ENCODE data around the gene NFATC1.

Gene NFATC1

GRCh38 chr18:79521416-79522205, 125.9 kb downstream of the NFATC1 start:
- Histone ChIP-seq H3K36me3 (ENCODE audit: control insufficient read depth, insufficient read depth, low read length) (no peaks in the 10 kb centered on the region), H3K9ac (ENCODE audit: low read length) (no peak overlapping the region), H3K9me3 (ENCODE audit: control insufficient read depth, low read length) (no peaks in the 10 kb centered on the region), H3K4me1 (ENCODE audit: control insufficient read depth, insufficient read depth, low read length) (peaks cover 7% of the 10 kb centered on the region), H3K4me3 (ENCODE audit: low read length) (no peak overlapping the region), H3K27me3 (ENCODE audit: control insufficient read depth, insufficient read depth, low read length) (no peaks in the 10 kb centered on the region)

GRCh38 chr18:79522451-79523205, 126.9 kb downstream of the NFATC1 start:
- Histone ChIP-seq H3K27me3 (ENCODE audit: control insufficient read depth, insufficient read depth, low read length) (no peaks in the 10 kb centered on the region), H3K4me1 (ENCODE audit: control insufficient read depth, insufficient read depth, low read length) (peaks cover 7% of the 10 kb centered on the region), H3K9ac (ENCODE audit: low read length) (no peak overlapping the region), H3K4me3 (ENCODE audit: low read length) (no peak overlapping the region), H3K36me3 (ENCODE audit: control insufficient read depth, insufficient read depth, low read length) (no peaks in the 10 kb centered on the region), H3K9me3 (ENCODE audit: control insufficient read depth, low read length) (no peaks in the 10 kb centered on the region)

- Histone ChIP-seq H3K4me1 (ENCODE audit: control insufficient read depth, insufficient read depth, low read length) (peaks cover 7% of the 10 kb centered on the region), H3K9me3 (ENCODE audit: control insufficient read depth, low read length) (no peaks in the 10 kb centered on the region), H3K4me3 (ENCODE audit: low read length) (no peak overlapping the region), H3K27me3 (ENCODE audit: control insufficient read depth, insufficient read depth, low read length) (no peaks in the 10 kb centered on the region), H3K9ac (ENCODE audit: low read length) (no peak overlapping the region), H3K36me3 (ENCODE audit: control insufficient read depth, insufficient read depth, low read length) (no peaks in the 10 kb centered on the region)
Observed at GRCh38 chr18:79523206-79523735, 127.5 kb downstream of the NFATC1 start.

- no peak overlapping the region for H3K9ac ChIP-seq (ENCODE audit: low read length)
- H3K9me3 ChIP-seq (ENCODE audit: control insufficient read depth, low read length) = no peaks in the 10 kb centered on the region
- H3K4me3 ChIP-seq (ENCODE audit: low read length) = no peak overlapping the region
- H3K36me3 ChIP-seq (ENCODE audit: control insufficient read depth, insufficient read depth, low read length) = no peaks in the 10 kb centered on the region
- peaks cover 7% of the 10 kb centered on the region for H3K4me1 ChIP-seq (ENCODE audit: control insufficient read depth, insufficient read depth, low read length)
- no peaks in the 10 kb centered on the region for H3K27me3 ChIP-seq (ENCODE audit: control insufficient read depth, insufficient read depth, low read length)
Observed at GRCh38 chr18:79523736-79524180, 128.0 kb downstream of the NFATC1 start.

GRCh38 chr18:79524181-79525078, 128.7 kb downstream of the NFATC1 start:
- H3K4me1 ChIP-seq (ENCODE audit: control insufficient read depth, insufficient read depth, low read length) = peaks cover 7% of the 10 kb centered on the region
- no peak overlapping the region for H3K9ac ChIP-seq (ENCODE audit: low read length)
- no peak overlapping the region for H3K4me3 ChIP-seq (ENCODE audit: low read length)
- no peaks in the 10 kb centered on the region for H3K36me3 ChIP-seq (ENCODE audit: control insufficient read depth, insufficient read depth, low read length)
- no peaks in the 10 kb centered on the region for H3K9me3 ChIP-seq (ENCODE audit: control insufficient read depth, low read length)
- H3K27me3 ChIP-seq (ENCODE audit: control insufficient read depth, insufficient read depth, low read length) = no peaks in the 10 kb centered on the region

GRCh38 chr18:79525556-79526467, 130.1 kb downstream of the NFATC1 start:
- no peaks in the 10 kb centered on the region for H3K9me3 ChIP-seq (ENCODE audit: control insufficient read depth, low read length)
- peaks cover 7% of the 10 kb centered on the region for H3K4me1 ChIP-seq (ENCODE audit: control insufficient read depth, insufficient read depth, low read length)
- no peak overlapping the region for H3K4me3 ChIP-seq (ENCODE audit: low read length)
- no peaks in the 10 kb centered on the region for H3K36me3 ChIP-seq (ENCODE audit: control insufficient read depth, insufficient read depth, low read length)
- peak overlapping the region; percentile 22 for H3K9ac ChIP-seq (ENCODE audit: low read length)
- H3K27me3 ChIP-seq (ENCODE audit: control insufficient read depth, insufficient read depth, low read length) = no peaks in the 10 kb centered on the region

- H3K9ac ChIP-seq (ENCODE audit: low read length) = peak overlapping the region; percentile 22
- H3K4me1 ChIP-seq (ENCODE audit: control insufficient read depth, insufficient read depth, low read length) = peaks cover 7% of the 10 kb centered on the region
Observed at GRCh38 chr18:79526468-79527460, 131.0 kb downstream of the NFATC1 start.

GRCh38 chr18:79527656-79528315, 132.1 kb downstream of the NFATC1 start:
- Histone ChIP-seq H3K9ac (ENCODE audit: low read length) (no peak overlapping the region), H3K36me3 (ENCODE audit: control insufficient read depth, insufficient read depth, low read length) (no peaks in the 10 kb centered on the region), H3K9me3 (ENCODE audit: control insufficient read depth, low read length) (no peaks in the 10 kb centered on the region), H3K4me1 (ENCODE audit: control insufficient read depth, insufficient read depth, low read length) (peaks cover 7% of the 10 kb centered on the region), H3K27me3 (ENCODE audit: control insufficient read depth, insufficient read depth, low read length) (peaks cover 5% of the 10 kb centered on the region), H3K4me3 (ENCODE audit: low read length) (no peak overlapping the region)

More at GRCh38 chr18:79526468-79527460, 131.0 kb downstream of the NFATC1 start:
- no peaks in the 10 kb centered on the region for H3K27me3 ChIP-seq (ENCODE audit: control insufficient read depth, insufficient read depth, low read length)
- no peaks in the 10 kb centered on the region for H3K9me3 ChIP-seq (ENCODE audit: control insufficient read depth, low read length)
- H3K4me3 ChIP-seq (ENCODE audit: low read length) = no peak overlapping the region
- H3K36me3 ChIP-seq (ENCODE audit: control insufficient read depth, insufficient read depth, low read length) = no peaks in the 10 kb centered on the region

- Histone ChIP-seq H3K9me3 (ENCODE audit: control insufficient read depth, low read length) (no peaks in the 10 kb centered on the region), H3K36me3 (ENCODE audit: control insufficient read depth, insufficient read depth, low read length) (no peaks in the 10 kb centered on the region), H3K9ac (ENCODE audit: low read length) (no peak overlapping the region), H3K4me1 (ENCODE audit: control insufficient read depth, insufficient read depth, low read length) (peaks cover 7% of the 10 kb centered on the region), H3K27me3 (ENCODE audit: control insufficient read depth, insufficient read depth, low read length) (peaks cover 5% of the 10 kb centered on the region), H3K4me3 (ENCODE audit: low read length) (no peak overlapping the region)
Observed at GRCh38 chr18:79528316-79528695, 132.6 kb downstream of the NFATC1 start.

GRCh38 chr18:79528846-79529245, 133.1 kb downstream of the NFATC1 start:
- Histone ChIP-seq H3K4me3 (ENCODE audit: low read length) (no peak overlapping the region), H3K27me3 (ENCODE audit: control insufficient read depth, insufficient read depth, low read length) (peaks cover 5% of the 10 kb centered on the region), H3K9me3 (ENCODE audit: control insufficient read depth, low read length) (no peaks in the 10 kb centered on the region), H3K36me3 (ENCODE audit: control insufficient read depth, insufficient read depth, low read length) (no peaks in the 10 kb centered on the region), H3K9ac (ENCODE audit: low read length) (no peak overlapping the region), H3K4me1 (ENCODE audit: control insufficient read depth, insufficient read depth, low read length) (peaks cover 7% of the 10 kb centered on the region)
